HG02763 (cell line): ENCODE results near the gene HOXA1.

Experiments
- ATAC-seq: cut with Tn5 transposase; IDR thresholded peaks from one replicate; pipeline ENCODE4 v1.9.1; 2021; ENCODE audit warnings: mild to moderate bottlenecking, moderate library complexity; ENCODE audit not compliant: unreplicated experiment

Gene HOXA1

DNA sequence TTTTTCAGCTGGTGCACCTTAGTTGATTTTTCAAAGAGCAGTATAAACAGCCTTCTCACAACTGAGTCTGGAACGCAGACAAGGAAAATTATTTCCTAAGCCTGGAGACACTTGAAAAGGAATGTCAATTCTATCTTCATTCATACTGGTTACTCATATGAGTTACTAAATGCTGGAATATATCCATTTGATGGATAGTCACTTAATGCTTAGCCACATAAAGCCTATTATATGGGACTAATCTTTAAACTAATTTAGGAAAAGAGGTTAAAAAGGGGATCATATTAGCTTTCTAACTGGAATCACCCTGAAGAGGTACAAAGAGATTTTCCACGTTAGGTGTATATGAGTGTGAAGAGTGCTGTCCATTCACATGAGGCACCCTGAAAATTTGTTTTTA, 36.4 kb upstream of the HOXA1 start:
- ATAC-seq: no peak

DNA sequence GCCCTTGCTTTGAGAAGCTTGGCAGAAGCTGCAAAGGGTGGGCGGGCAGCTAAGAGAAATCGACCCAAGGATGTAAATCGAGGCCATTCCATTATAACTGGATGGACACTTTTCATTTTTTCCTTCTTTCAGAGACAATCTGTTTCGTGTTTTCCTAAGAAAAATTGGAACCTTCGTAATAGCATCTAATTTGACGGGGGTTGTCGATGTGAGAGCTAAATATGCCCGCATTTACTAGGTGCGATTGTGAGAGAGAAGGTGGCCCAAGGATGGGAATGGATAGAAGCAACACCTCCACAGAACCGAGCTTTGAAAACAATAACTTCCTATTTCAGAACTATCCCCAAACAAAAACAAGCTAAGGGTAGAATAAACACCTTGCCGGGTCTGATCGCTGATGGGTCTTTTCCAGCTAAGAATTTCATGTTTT, 35.6 kb upstream of the HOXA1 start:
- no peak for ATAC-seq

DNA sequence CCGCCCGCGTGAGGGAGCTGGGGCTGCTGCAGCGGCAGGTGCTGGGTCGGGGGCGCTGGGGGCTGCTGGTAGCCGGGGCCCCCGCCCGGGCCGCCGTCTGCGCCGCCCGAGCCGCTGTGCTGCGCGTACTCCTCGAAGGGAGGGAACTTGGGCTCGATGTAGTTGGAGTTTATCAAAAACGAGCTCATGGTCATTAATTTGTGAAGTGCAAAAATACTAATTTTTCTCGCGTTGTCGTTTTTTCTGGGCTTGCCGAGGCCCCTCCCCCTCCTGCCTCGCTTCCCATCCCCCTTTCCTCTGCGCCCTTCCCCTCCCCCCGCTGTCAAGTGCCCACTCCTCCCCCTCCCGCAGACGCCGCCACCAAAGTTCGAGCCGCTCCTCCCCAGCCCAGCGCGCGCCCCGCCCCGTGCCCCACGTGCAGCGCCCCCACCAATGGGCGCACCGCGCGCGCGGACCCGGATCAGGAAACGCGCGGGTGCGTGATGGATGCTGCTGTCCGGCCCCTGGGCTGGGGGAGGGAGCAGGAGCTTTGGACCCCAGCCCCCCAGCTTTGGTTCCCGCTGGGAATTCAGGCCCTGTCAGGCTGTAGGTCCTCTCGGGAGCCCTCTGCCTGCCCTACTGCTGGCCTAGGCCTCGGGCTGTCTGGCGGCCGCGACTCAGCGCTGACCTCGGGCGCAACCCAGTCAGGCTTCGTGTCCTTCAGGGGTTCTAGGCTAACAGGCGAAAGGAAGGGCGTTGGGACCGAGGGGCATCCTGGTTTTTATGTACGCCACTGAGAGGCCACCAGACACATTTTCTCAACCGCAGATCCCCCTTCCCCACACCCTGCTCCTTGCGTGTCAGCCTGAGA, 35.0 kb upstream of the HOXA1 start, which contains the start of gene HOXA4:
Gene HOXA4 (minus strand): TSS at position 218 of the 850 bp plus-strand sequence. CDS start 24 bp downstream, at position 194.
- peak; percentile 68 for ATAC-seq

DNA sequence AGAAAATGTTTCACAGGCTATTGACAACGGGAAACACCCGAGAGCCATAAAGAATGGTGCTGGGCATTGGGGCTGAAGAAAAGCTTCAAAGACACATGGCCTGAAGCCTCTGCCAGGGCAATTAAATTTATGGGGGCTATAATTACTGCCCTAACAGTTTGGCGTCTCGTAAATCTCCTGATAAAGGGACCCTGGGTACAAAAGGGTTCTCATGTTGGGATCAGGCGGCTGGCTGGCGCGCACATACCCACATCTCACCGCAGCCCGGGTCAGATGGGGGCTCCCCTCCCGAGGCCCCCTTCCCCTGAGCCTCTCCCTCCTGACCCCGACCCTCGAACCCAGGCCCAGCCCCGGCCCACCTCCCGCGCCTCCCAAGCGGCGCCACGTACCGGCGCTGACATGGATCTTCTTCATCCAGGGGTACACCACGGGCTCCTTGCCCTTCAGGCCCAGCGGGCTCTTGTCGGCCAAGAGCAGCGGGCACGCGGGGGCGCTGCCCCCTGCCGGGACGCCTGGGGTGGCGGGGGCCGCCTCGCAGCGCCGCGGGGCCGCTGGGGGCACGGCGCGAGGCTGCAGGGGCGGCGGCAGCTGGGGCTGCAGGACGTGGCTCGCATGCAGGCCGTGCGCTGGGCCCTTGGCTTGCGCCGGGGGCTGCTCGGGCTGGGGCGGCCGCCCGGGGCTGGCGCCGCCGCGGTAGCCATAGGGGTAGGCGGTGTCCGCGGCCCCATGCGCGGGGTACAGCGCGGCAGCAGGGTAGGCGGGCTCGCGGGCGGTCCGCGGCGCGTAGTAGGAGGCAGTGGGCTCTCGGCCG, 34.1 kb upstream of the HOXA1 start:
- ATAC-seq: no peak

DNA sequence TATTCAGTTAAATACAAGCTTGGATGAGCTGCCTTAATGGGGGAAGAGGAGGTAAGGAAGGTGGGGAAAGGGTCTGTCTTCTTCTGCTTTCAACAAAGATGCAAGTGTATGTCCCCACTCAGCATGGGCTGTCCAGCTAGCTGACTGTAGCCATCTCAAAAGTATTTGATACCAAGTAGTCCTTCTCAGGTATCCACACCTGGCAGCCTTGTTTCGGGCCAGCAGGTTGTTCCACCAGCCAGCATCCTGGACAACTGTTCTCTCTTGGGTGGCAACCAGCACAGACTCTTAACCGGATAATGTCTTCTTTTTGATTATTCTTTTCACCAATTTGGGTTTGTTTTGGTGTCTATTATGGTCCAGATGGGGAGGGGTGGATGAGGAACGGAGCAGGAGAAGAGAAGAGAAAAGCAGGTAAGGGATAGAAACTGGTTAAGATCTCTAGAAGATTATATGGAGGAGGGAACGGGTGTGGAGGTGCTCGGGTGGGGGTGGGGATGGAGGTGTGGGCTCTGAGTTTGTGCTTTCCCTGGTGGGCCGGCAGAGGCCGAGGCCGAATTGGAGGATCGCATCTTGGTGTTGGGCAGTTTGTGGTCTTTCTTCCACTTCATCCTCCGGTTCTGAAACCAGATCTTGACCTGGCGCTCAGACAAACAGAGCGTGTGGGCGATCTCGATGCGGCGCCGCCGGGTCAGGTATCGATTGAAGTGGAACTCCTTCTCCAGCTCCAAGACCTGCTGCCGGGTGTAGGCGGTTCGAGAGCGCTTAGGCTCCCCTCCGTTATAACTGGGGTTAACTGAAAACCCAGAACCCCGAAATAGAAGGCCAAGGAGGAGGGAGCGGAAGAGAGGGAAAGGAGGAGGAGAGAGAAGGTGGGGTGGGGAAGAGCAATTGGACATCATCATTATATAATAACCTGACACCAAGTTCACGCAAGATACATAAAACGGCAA, 33.3 kb upstream of the HOXA1 start:
- no peak for ATAC-seq

DNA sequence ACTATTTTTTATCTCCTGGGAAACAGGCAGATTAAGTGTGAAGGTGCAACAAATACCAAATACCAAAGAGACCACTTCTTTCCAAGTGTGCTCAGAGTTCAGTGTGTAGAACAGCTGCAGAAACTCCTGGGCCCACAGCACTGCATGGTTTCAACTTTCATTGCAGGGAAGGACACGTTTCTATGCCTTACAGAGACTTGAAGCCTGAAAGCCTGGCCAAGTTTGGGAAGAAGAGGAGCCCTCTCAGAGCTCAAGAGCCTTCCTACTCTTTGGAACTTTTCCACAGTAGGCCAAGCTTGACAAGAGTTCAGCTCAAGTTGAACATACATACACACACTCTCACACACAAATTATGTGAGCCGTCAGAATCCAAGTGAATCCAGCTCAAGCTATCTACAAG, 32.2 kb upstream of the HOXA1 start:
- no peak for ATAC-seq

DNA sequence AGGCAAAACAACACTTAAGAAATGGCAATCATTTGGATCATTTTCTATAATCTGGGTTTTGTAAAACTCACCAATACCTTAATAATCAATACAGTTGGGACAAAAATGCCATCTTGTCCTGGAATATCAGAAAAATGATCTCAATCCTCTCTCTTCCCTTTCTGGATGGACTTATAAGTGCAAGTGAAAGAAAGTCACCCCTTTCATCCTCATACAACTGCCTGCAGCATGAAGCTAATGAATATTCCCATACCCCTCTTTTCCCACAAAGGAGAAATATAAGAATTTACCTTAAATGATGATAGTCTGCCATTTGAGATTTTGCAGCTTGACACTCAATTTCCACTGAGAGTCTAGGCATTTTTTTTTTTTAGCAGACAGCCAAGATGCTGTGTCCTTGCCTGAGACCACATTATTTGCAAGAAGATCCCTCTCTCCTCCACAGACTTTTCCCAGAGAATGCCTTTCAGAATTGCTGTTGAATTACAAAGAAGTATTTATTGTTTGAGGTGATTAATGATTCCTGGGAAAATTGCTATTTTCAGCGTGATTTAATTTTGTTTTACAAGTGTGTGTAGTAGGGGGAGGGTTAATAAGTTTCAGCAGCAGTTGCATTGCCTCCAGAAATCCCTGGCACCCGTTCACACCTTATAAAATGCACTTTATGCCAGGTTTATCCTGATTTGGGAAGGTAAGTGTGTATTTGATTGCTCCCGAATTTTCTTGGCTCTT, 31.0 kb upstream of the HOXA1 start:
- no peak for ATAC-seq

DNA sequence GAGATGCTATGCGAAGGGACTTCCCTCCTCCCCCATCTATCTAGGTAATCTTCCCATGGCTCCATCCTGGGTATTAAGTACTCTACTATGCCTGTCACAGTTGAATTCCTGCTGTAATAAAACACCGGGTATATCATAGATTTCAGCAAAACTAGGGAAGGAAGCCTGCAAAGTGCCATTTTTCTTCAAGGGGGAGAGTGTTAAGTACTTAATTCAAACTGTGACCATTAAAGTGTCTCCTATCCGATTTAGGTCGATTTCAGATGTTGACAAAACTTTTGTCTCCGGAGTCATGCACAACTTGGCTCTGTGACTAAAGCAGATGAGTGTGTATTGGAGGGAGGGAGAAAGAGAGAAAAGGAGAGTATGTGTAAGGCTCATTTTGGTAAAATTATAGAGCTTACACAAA, 30.2 kb upstream of the HOXA1 start:
- ATAC-seq: no peak

DNA sequence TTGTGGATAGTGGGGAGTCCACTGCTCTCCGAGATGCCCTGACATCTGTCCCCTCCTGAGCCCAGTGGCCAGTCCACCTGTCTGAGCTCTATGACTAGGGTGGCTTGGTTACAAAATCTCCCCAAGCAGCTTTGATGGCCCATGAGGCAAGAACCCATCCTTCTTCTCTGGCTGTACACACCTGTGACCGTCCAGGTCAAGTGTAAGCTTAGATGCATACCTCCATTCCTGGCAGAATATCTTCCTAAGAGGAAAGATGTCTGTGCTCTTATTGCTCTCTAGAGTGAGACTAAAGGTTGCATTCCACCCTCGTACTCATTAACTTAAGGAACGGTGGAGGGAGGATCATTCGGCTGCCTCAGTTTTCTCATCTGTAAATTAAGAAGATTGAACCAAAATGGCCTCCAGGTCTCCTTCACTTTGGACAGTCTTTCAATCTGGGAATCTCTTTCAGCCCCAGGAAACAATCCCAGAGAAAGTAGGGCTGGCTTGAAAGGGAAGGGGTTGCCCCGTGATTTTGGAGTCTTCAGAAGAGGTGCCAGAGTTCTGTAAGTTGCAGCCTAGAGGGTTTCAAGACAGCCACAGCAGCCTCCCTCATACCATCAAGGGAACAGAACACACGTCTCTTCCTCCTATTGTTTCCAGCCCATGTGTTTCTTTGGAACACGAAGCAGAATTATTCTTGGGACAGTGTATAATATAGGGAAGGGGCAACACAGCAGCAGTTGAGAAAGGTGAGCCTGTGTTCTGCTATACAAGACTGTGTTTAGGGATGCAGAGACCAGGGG, 29.3 kb upstream of the HOXA1 start:
- no peak for ATAC-seq

DNA sequence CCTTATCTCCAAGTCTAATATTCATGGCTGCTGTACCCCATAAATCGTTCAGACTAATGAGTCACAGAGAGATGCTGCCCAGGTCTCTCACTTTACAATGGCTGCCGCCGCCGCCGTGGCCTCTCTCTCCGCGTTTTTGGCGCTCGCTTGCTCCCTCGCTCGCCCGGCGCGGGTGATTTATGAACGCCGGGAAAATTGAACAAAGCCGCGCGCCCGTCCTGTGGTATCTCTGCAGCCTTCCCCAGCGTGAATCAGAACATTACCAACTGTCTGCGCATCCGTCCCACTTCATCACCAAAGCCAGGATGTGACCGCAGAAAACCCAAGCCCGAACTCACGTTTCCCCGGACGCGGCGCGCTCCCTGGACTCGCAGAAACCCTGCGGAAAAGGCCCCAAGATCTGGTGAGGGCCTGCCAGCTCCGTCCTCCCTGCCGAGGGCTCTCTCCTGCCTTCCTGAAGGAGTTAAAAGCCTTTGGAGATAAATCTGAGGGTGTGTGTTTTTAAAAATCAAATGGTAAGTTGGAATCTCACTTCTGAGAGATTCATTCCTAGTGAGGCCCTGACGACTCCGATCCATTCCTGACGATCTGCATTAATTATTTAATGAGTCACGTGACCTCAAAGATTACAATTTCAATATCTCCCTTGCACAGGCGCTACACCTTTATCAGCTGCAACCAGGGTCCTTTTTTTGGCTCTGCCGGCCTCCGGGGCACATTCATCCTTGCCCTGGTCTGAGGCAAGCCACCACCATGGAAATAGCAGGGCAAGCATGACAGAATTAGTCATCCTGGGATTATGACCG, 28.5 kb upstream of the HOXA1 start:
- no peak for ATAC-seq

DNA sequence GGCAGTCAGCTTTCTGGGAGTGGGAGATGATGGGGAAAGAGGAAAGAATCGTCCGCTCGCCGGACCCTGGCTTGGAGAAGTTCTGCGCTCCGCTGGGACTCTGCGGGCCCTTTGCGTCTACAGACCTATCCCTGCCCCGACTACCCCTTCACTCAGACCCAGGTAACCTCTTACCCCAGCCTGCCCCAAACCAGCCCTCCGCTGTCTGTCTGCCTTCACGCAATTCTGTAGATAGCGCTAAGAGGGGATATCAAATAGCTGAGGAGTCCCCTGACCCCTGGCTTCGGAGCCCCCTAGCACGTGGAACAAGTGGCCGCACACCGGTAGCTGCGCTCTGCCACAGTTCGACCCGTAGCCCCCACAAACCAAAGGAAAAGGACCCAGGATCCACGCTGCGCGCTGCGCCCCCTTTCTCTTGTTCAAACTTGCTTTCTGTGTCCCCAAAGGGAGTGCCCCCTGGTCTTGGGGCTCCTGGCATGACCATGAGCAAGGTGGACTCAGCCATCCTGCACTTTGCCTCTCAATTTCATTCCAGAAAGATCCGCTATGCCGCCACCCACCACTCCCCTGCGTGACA, 27.8 kb upstream of the HOXA1 start:
- ATAC-seq: no peak

DNA sequence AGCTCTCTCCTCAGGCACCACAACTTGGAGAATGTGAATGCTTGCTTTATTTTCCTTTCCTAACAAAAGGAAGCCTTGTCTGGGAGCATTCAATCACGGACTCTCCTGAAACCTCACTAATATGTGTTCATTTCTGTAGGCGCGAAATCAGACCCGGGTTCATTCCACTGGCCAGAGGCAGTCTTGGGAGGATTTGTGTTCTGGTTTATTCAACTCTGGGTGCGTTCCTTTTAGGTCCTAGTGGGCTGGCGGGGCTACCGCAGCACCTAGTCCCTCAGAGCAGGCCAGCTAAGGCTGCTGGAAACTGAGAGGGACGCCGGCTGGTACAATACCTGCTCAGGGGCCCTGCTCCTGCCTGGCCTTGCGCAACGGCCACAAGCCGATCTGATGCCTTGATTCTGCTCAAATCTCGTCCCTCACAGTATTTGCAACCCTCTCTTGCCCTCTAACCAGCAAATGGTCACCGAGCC, 27.2 kb upstream of the HOXA1 start:
- ATAC-seq: no peak

DNA sequence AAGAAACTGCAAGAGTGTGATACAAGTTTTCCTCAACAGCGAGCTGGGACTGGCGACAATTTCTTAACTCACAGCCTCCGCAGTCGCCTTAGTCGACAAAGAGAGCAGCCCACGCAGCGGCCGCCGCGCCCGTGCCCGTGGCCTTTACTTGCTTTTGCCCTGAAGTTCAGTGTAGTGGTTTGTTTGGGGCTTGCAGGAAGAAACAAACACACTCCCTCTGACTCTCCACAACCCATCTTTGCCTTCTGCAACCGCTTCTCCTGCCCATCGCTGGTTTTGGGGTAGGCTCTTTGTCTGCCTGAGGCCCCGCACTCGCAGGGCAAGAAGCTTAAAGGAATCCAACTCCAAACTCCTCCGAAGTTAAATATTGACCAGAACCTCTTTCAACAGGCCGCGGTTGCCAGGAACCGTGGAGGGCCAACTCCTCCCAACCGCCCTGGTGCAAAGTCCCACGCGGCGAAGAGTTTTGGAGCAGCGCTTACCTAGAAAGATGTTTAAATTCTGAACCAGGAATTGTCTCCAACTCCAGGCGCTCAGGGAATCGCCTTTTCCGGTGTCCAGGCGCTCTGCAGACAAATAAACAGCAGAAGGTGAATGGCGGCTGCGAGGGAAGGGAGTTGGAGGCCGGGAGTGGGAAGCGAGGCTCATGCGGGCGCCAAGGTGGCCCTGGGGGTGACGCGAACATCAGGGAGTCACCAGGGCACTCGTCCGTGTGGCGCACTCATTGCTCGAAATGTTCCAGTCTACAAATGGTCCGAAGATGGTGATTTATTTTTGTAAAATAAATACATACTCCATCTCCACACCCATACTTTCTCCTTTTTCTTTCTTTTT, 26.5 kb upstream of the HOXA1 start:
- no peak for ATAC-seq

DNA sequence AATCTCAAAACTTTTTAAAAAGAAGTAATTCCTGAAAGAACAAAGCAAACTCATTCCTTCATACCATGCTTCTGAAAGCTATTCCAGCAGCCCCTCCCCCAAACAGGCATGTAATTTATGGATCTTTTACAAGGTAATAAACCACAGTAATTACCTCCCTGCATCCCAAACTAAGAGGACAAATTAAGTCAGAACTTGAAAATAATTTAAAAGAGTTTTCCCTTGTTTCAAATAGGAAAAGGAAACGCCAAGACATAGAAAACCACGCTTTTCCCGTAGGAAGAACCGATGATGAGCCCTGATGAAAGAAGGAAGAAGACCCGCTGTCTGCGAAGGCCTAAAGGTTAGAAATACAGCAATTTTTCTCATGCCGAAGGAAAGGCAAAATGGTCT, 25.9 kb upstream of the HOXA1 start:
- no peak for ATAC-seq

DNA sequence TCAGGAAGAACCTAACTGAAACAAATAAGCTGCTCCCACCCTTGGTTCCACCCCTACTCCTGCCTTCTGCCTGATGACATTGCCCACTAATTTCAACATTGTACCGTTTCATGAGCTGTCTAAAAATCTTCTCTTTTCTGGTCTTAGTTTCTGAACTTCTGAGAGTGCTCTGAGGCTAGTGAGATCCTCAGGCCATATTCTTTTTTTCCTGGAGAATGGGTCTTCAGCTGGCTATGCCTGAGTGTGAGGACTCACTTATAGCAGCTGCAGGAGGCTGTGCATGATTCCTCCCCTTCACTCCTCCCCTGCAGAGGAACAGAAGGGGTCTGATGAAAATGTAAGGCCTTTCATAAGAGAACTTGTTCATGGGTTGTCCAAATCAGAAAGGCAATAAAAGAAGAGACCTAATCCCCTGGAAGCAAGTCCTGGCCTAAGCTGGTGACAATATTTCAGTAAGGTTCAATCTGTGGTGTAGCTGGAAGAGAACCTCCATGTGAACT, 23.7 kb upstream of the HOXA1 start:
- ATAC-seq: no peak

DNA sequence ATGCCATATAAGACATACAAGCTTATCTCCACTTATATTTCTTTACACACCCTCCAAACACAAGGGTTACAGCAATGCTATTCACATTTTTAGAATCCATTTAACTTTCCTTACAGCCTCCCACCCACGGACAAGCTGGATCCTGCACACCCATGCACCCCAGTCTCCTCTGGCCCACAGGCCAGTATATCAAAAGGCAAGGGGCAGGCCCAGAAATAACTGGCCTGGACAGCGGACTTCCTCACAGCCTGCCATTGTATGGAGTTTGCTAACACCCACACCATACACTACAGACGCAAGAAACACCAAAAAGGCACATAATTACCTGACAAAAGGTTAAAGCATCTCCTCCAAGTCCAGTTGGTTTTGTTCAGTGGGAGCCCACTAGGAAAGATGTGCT, 22.8 kb upstream of the HOXA1 start:
- ATAC-seq: no peak

DNA sequence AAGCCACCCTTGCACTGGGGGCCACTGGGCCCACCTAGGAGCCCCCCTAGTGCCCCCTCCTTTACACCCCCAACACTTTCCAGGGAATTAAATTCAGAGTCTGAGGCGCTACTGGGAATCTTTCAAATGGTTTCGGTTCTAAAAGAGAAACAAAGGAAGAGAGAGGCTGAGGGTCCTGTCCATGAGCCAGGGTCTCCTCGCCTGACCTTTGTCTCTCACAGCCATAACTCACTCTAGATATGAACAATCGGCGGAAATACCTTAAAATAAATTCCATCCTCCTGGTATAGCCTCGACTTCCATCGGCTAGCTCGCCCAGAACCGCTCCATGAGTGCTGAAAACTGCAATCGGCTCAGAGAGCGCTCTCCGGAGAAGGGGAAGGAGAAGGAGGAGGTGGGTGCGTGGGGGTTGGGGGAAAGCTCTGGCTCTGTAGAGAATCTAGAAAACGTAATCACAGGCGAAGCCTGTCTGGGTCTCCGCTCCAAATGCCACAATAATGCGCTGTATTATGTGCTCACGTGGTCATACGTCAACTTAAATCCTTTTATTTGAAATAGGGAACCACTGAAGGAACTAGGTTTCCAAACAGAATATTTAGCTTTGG, 22.2 kb upstream of the HOXA1 start:
- no peak for ATAC-seq
